Ishikawa (cell line): Measurements from ENCODE around the gene PSPN.

ENCODE experiments used
- NFIC ChIP-seq: IDR thresholded peaks from 2 replicates; pipeline ENCODE4 v1.6.1; 2012
- TEAD4 ChIP-seq: IDR thresholded peaks from 2 replicates; pipeline ENCODE4 v1.6.1; 2012

PSPN gene

GRCh38 chr19:6325614-6326013, 50.1 kb downstream of the PSPN start:
- no peak for TF ChIP-seq TEAD4
- no peak for TF ChIP-seq NFIC
